Measurements from ENCODE around the gene LIPG. TPM values are rescaled to one million over a fixed set of nuclear protein-coding genes. Genes with fewer than 3 reads are reported as not detected.

The LIPG gene
- total RNA-seq, 1 experiment from 2014 or later, result 86.7 TPM

GRCh38 chr18:49630246-49630699 is 68.4 kb downstream of the LIPG start:
- Histone ChIP-seq H3K4me1 (no peaks in the 10 kb centered on the region), H3K36me3 (ENCODE audit: control insufficient read depth, insufficient read depth, low read length) (no peaks in the 10 kb centered on the region), H3K9me3 (no peaks in the 10 kb centered on the region), H3K4me3 (ENCODE audit: low read depth, low read length) (no peak overlapping the region), H3K27me3 (replicated peaks; ENCODE audit: control insufficient read depth, insufficient read depth, low read length) (no peaks in the 10 kb centered on the region)
- H3K36me3 Mint-ChIP-seq (ENCODE audit: insufficient read depth, unreplicated experiment), result no peaks in the 10 kb centered on the region
- POLR2A ChIA-PET, result no interaction called here
- no peaks in the 10 kb centered on the region for H3K27me3 Mint-ChIP-seq (ENCODE audit: insufficient read depth, unreplicated experiment)
- H3K4me1 Mint-ChIP-seq (ENCODE audit: low read depth, unreplicated experiment), result no peaks in the 10 kb centered on the region
- BruUV-seq (replicated peaks), result no TSS peak
- H3K27ac Mint-ChIP-seq (ENCODE audit: unreplicated experiment), result no peak overlapping the region
- CTCF ChIA-PET, result no interaction called here
- no peak for DNase-seq
- TF ChIP-seq, protein P1, sequence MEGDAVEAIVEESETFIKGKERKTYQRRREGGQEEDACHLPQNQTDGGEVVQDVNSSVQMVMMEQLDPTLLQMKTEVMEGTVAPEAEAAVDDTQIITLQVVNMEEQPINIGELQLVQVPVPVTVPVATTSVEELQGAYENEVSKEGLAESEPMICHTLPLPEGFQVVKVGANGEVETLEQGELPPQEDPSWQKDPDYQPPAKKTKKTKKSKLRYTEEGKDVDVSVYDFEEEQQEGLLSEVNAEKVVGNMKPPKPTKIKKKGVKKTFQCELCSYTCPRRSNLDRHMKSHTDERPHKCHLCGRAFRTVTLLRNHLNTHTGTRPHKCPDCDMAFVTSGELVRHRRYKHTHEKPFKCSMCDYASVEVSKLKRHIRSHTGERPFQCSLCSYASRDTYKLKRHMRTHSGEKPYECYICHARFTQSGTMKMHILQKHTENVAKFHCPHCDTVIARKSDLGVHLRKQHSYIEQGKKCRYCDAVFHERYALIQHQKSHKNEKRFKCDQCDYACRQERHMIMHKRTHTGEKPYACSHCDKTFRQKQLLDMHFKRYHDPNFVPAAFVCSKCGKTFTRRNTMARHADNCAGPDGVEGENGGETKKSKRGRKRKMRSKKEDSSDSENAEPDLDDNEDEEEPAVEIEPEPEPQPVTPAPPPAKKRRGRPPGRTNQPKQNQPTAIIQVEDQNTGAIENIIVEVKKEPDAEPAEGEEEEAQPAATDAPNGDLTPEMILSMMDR (IDR thresholded peaks at IDR 0.05; ENCODE audit: insufficient read depth in 1 of 2, low read depth in 1 of 2, low read length in 1 of 2, severe bottlenecking in 1 of 2, unreplicated experiment in 1 of 2), result no peak
- H3K4me3 Mint-ChIP-seq (ENCODE audit: unreplicated experiment), result no peak overlapping the region
- intact Hi-C loops (cut with micrococcal nuclease; ENCODE audit: unreplicated experiment), result no loop called here
- H3K9me3 Mint-ChIP-seq (ENCODE audit: unreplicated experiment), result no peaks in the 10 kb centered on the region

- H3K27me3 ChIP-seq (replicated peaks; ENCODE audit: control insufficient read depth, insufficient read depth, low read length), result no peaks in the 10 kb centered on the region
- no peaks in the 10 kb centered on the region for H3K36me3 ChIP-seq (ENCODE audit: control insufficient read depth, insufficient read depth, low read length)
- no peaks in the 10 kb centered on the region for H3K27me3 Mint-ChIP-seq (ENCODE audit: insufficient read depth, unreplicated experiment)
- H3K4me3 ChIP-seq (ENCODE audit: low read depth, low read length), result no peak overlapping the region
- ChIA-PET POLR2A (no interaction called here), CTCF (no interaction called here)
- no peaks in the 10 kb centered on the region for H3K4me1 Mint-ChIP-seq (ENCODE audit: low read depth, unreplicated experiment)
- intact Hi-C loops (cut with micrococcal nuclease; ENCODE audit: unreplicated experiment), result no loop called here
- no peak overlapping the region for H3K27ac Mint-ChIP-seq (ENCODE audit: unreplicated experiment)
- TF ChIP-seq, protein P1 (IDR thresholded peaks at IDR 0.05; ENCODE audit: insufficient read depth in 1 of 2, low read depth in 1 of 2, low read length in 1 of 2, severe bottlenecking in 1 of 2, unreplicated experiment in 1 of 2), result no peak
- H3K9me3 Mint-ChIP-seq (ENCODE audit: unreplicated experiment), result no peaks in the 10 kb centered on the region
- no peak overlapping the region for H3K4me3 Mint-ChIP-seq (ENCODE audit: unreplicated experiment)
- no TSS peak for BruUV-seq (replicated peaks)
- DNase-seq, result no peak
- no peaks in the 10 kb centered on the region for H3K4me1 ChIP-seq
- no peaks in the 10 kb centered on the region for H3K36me3 Mint-ChIP-seq (ENCODE audit: insufficient read depth, unreplicated experiment)
- no peaks in the 10 kb centered on the region for H3K9me3 ChIP-seq
Observed at GRCh38 chr18:49631146-49631866, 69.4 kb downstream of the LIPG start.

GRCh38 chr18:49632588-49632987 is 70.7 kb downstream of the LIPG start:
- POLR2A ChIA-PET, result no interaction called here
- H3K4me1 ChIP-seq, result no peaks in the 10 kb centered on the region
- Mint-ChIP-seq H3K36me3 (ENCODE audit: insufficient read depth, unreplicated experiment) (no peaks in the 10 kb centered on the region), H3K27ac (ENCODE audit: unreplicated experiment) (no peak overlapping the region), H3K4me1 (ENCODE audit: low read depth, unreplicated experiment) (no peaks in the 10 kb centered on the region), H3K4me3 (ENCODE audit: unreplicated experiment) (no peak overlapping the region), H3K9me3 (ENCODE audit: unreplicated experiment) (no peaks in the 10 kb centered on the region), H3K27me3 (ENCODE audit: insufficient read depth, unreplicated experiment) (no peaks in the 10 kb centered on the region)
- CTCF ChIA-PET, result no interaction called here
- no peak for DNase-seq
- no peak overlapping the region for H3K4me3 ChIP-seq (ENCODE audit: low read depth, low read length)
- H3K36me3 ChIP-seq (ENCODE audit: control insufficient read depth, insufficient read depth, low read length), result no peaks in the 10 kb centered on the region
- H3K27me3 ChIP-seq (replicated peaks; ENCODE audit: control insufficient read depth, insufficient read depth, low read length), result no peaks in the 10 kb centered on the region
- no TSS peak for BruUV-seq (replicated peaks)
- H3K9me3 ChIP-seq, result no peaks in the 10 kb centered on the region
- TF ChIP-seq, protein P1 (IDR thresholded peaks at IDR 0.05; ENCODE audit: insufficient read depth in 1 of 2, low read depth in 1 of 2, low read length in 1 of 2, severe bottlenecking in 1 of 2, unreplicated experiment in 1 of 2), result no peak
- intact Hi-C loops (cut with micrococcal nuclease; ENCODE audit: unreplicated experiment), result no loop called here
